Stimulated activated CD4-positive, alpha-beta T cell treated with anti-CD3 and anti-CD28 coated beads, Interleukin-4, amount 100 ng/mL, for 48 hours (primary cell): ENCODE measurements around the gene PIP4K2B.

Source experiments
- DNase-seq, 2 donors: peaks; one replicate each; pipeline ENCODE4 v3.0.0-alpha.2; 2020; ENCODE audit warnings: low read depth in 2 of 2

PIP4K2B gene

DNA sequence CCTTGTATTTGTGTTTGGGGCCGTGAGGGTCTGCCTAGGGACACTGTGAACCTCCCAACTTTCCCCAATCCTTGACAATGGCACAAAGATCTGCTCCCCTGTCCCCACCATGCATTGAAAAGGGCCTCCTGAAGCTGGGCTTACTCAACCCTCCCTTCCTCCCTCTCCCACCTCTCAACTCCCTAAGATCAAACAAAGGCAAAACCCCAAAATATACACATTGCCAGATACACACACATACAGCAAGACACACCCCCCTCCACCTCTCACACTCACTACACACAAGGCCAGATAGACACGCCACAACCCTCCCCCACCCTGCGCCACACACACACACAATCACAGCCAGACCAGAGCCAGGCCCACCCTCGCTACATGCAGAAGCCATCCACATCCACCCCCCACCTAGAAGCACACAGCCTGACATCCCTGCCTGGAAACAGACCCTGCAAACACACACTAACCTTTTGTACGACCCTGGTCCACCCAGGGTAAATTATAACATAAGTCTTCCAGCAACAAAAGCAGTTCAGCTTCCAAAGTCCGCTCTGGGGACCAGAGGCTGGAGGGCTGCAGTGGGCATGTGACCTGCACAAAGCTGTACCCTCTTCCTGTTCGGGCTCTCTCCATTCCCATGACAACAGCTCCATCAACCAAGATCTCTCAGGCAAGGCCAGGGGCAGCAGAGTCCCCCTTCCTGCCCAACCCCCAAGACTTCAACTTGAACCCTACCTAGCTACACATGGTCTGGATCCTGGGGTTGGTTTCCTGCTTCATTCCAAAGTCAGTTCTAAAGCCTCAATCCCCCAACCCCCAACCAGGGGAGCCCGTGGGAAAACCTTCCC, 53.1 kb downstream of the PIP4K2B start:
- DNase-seq = no peak

DNA sequence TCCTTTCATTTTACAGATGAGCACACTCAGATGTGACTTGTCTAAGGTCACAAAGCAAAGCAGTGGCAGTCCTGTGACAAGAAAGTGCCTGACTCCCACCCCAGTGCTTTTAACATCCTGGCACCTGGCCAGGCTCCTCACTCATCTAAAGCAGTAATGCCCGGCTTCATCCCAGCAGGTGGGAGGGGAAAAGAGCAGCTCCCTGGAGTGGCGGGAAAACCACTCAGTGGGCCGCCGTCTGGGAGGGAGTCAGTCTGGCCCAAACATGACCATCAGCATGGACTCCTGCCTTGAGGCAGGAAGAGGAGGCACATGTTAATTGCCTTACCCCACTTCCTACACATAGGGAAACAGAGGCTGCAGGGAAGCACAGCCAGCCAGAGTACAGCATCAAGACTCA, 53.8 kb downstream of the PIP4K2B start:
- DNase-seq = no peak

DNA sequence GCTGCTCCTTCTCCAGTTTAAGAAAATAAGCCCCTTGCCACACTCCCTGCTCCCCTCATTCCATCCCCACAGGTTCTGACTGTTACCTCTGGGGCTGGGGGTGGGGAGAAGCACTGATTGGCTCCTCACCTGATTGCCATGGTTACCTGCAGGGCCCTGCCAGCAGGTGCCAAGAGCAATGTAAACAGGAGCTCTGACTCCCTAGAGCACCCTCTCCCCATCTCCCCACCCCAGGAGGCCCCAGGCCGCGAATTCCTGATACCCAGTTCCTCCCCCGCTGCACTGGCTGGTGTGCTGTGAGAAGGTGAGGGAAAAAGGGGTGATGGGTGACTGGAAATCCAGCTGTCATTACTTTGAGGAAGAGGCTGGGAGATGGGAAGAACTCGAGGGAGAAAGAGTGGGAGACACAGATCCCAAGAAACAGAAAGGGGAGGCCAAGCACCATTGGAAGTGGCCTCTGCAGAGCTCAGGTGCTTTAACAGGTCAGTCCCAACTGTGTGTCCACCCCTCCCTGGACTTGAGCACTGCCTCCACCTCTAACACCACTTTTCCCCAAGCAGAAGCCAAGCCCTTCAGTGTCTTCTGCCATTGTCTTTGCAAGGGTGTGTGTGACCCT, 55.7 kb downstream of the PIP4K2B start:
- no peak for DNase-seq

DNA sequence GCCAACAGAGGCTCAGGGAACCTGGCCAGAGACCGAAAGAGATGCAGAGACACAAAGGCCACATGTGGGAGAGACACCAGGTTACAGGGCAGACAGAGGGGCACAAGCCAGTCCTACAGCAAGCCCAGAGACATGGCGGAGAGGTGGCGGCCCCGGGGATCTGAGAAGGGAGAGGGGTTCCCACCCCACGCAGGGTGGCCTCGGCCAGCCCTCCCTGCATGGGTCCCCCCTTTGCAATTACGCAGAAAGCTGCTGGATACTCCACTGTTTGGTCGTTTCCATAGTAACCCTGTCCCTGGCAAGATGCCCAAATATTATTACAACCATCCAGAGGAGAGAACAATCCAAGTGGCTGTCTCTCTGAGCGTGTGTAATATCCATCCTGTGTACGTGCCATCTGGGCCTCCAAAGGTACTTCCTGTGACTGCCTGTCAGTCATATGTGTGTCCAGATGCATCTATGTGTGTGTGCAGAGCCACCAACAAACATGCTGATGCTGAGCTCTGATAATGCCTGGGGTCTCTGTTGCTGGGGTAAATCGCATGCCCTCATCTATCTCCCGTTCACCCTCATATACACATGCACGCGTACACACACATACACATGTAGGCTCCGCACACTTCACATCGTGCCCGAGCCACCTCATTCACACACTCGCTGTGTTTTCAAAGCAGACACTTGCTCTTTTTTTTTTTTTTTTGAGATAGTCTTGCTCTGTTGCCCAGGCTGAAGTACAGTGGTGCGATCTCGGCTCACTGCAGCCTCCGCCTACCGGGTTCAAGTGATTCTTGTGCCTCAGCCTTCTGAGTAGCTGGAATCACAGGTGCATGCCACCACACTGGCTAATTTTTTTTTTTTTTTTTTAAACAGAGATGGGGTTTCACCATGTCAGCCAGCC, 56.7 kb downstream of the PIP4K2B start:
- DNase-seq = no peak

DNA sequence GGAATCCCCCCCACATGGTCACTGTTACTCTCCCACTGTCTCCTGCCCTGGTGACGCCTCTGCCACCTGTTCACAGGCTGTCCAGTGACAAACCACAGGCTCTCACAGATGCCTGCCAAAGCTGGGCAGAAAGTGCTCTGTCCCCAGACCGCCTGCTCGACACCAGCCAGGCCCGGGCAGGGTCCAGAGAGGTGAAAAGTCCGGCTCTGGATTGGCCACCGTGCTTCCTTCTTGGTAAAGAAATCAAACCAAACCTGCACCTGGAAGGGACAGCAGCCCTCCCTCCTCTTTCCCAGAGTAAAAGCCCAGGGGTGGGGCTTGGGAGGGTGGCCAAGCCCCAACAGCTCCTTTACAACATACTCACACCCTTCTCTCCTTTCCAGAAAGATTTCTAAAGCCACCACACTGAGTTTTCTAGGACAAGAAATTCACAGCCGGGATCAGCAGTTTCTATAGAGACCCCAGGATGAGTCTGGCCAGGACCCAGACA, 57.4 kb downstream of the PIP4K2B start:
- DNase-seq = no peak

DNA sequence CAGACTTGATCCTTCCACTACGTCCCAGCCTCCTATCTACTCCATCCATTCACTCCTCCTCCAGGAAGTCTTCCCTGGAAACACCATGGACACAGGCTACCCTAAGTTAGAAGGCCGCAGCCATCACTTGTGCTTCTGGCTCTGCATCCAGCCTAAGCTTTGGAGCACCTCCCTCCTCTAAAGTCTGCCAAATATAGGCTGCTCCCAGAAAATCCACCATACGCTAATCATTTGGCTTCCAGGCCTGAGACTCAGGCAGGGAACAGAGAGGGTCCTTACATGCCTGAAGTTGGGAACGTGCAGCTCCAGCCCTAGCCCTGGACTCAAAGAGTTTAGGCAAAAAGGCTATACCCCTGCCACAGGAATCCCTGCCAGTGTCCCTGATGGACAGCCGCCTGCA, 57.9 kb downstream of the PIP4K2B start:
- no peak for DNase-seq

DNA sequence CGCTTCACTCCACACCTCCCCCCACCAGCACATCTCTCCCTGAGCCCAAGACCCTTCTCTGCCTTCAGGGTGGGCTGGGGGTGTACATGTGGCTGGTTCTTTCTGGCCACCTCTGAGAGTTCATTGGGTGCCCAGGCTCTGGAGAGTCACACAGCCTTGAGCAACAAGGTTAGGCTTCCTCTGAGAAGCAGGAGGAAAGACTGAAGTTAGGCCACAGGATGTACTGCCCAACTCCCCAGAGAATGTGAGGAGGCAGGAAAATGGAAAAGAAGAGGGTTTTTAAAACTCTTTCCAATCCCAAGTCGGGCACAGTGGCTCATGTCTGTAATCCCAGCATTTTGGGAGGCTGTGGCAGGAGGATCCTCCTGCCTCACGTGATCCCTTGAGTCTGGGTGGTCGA, 58.5 kb downstream of the PIP4K2B start:
- no peak for DNase-seq

DNA sequence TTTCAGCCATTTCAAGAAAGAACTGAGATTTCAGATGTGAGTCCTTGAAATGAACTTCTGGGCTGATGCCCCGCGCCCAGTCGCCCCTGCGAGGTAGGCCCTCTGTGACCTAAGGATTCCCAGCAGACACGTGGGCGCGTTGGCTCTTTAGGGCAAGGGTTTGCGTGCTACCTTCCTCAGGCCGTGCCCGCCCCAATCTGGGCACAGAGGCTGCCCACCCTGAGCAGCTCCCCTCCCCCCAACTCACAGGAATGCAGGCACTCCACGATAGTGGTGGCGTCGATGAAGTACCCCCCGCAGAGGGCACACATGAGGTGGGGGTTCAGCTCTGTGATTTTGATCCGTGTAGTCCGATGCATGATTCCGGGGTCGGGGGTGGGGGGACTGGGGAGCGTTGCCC, 59.3 kb downstream of the PIP4K2B start:
- no peak for DNase-seq

DNA sequence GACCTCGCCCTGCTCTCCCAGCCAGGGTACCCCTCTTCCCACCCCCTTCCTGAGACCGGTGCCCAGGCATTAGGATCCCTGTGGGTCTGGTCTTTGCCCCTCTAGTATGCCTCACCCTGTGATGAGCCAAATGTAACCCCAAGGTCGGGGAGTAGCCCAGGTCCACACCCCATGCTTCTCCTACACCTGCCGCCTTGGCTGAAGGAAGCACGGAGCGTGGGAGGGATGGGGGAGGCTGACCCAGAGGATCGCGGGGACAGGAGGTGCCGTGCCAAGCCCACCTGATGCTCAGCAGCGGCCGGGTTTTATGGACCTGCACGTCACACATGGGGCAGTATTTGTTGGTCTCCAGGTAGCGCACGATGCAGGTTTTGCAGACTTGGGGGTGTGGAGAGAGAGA, 60.1 kb downstream of the PIP4K2B start:
- no peak for DNase-seq

DNA sequence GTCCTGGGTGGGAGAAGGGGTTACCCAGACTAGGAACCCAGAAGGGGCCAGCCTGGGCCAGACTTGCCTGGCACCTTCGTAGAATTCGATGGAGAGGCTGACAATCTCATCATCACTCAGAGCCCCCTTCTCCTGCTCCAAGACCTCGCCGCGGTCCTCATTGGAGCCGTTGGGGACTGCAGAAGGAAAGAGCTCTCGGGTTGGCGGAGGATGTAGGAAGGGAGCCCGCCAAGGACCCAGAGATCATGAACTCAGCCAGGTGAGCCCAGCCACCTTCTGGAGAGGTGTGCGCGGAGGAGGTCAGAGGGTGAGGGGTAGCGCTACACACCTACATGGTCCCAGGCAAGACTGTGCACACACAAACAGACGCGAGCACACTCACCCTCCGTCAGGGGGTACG, 60.7 kb downstream of the PIP4K2B start:
- DNase-seq = no peak

DNA sequence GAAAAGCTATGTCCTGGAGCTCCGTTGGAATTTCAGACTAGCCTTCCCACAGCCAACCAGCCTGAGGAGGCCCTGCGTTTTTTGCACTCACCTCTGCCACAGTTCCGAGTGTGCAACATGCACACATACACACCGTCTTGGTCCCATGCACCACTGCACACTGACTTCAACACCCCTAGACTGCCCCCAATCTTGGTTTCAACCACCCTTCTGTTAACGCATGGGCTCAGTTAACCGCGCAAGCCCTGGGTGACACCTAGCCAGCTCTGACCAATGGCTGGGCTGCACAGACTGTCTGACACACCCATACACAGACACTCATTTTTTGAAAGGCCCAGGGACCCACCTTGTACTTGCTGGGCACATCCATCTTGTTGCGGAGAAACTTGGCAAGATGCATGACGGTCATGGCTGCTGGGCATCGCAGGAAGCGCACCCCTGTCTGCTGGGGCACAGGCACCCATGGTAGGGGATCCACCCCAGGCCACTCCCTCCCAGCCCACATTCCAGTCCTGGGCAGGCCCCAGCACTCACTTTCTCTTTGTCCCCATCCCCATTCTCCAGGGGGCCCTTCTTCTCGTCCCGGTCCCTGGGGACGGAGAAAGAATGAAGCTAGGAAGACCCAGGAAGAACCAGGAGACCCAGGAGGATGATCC, 61.2 kb downstream of the PIP4K2B start:
- no peak for DNase-seq

DNA sequence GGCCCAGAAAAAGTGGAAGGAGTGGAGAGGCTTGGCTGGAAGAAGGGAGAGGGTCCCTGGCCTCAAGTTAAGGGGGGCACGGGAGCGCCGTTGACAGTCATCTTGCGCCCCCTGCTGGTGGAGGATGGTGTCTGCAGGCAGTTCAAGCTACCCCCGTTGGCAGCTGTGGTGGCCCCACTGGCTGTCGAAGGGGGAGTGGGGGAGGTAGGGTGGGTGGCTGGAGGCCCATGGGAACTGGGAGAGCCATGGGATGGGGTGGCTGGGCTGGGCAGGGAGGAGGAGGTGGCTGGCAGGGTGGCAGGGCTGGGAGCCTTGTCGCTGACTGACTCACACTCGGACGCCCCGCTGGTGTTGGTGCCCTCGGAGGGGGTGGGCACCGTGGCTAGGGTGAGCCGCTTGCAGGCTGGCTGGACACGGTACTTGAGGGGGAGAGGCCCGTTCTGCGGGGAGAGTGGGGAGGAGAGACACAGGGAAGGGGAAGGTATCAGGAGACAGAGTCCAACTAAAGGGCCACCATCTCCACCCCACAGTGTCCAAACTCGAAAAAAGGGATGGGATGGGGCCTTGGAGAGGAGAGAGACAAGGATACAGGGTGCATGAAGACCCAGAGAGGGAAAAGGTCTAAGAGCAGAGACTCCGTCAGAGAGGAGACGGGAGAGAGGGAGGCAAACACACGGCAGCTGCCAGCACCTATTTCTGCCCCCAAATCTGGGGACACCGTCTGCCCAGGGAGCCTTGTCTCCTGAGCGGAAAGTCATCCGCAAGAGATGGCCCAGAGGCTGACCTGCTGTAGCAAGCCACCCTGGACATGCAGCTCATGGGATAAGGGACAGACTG, 64.0 kb downstream of the PIP4K2B start:
- DNase-seq = peak; percentile 60 to 75

DNA sequence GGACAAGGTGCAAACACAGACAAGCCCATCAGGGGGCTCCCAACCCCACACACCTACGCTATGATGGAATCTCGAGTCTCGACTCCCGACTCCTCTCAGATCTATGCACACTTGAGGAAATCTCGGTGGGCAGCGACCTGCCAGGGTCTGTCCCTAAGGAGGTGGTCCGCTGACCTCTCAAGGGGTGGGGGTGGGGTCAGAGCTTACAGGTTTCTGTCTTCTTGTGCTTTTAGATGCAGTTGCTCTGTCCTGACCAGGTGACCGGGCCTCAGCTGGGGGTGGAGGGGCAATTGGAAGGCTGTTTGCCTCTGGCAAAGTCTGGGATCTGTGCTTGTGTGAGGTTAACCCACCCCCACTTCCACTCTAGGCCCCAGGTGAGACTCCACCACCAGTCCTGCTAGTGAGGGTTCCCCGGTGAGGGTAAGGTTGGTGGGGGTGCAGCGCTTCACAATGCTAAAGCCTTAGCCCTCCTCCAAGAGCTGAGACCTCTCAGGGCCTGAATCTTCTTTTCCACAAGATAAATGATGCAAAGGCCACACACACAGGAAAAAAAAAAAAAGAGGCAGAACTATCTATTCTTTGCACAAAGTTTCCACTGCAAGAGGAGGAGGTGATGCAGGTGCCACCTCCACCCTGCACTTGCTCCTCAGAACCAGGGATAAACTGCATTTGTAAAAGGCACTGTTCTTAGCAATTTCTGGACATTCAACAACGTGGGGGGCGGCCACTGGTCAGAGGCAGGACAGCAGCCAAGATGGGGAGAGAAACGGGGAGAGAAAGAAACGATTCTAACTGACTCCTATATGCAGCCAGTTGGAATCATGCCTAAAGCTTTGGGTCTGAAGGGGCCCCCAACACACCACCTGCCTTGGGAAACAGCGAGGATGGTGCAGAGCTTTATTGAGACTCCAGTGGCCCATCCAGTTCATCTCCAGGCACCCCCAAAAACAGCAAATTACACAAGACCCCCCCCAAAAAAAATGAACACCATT, 65.1 kb downstream of the PIP4K2B start:
- no peak for DNase-seq

DNA sequence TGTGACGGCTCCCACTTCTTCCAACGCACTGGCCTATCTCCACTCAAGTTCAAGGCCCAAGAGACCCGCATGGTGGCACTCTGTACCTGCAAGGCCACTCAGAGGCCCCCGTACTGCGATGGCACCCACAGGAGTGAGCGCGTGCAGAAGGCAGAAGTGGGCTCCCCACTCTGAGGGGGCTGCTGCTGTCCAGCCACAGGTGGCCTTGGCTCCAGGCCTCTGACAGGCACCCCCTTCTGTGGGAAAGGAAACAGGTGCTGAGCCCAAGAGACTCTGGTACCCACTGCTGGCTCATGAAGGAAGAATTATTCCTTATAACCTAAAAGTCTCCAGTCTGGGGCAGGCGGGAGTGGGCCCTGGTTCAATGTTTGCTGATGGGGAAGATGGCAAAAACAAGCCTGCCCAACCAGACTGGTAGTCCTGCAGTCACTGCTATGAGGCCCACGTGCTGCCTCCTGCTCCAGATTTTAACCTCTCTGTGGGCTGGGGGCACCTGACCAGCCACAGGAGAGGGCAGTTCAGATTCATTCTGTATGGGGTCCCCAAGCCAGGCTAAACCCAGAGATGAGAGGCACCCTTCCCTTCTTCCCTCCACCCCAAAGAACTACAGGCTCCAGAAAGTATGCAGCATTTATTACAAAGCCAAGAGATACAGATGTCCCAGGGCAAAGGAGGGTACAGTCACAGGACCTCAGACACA, 65.9 kb downstream of the PIP4K2B start:
- no peak for DNase-seq

DNA sequence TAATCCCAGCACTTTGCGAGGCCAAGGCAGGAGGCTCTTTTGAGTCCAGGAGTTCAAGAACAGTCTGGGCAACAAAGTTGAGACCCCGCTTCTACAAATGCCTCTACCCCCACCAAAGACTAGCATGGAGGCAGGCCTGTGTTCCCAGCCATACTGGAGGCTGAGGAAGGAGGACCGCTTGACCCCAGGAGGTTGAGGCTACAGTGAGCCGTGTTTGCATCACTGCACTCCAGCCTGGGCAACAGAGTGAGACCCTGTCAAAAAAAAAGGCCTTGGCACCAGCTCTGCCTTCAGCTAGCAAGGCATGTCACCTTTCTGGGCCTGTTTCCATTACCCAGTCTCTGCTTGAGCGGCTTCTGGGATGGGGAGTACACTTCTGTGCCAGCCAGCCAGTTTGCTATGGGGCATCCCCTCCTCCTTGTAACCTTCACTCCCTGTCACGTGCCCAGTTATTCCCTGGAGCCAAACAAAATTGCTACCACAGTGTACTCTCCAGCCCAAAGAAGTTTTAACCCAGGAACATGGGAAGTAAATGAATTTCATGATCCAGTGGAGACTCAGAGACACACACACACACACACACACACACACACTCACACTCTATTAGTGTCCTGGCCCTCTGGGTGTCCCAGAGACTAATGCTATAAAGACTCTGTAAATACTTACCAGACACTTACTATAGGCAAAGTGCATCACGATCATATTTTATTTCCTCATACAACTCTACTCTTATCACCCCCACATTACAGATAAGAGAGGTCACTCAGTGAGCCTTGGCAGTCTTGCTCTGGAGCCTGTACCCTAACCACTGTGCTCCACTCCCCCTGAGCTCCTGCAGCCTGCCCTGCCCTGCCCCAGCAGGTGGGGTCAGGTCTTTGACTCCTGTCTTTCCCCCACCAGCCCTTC, 66.7 kb downstream of the PIP4K2B start:
- DNase-seq = no peak

DNA sequence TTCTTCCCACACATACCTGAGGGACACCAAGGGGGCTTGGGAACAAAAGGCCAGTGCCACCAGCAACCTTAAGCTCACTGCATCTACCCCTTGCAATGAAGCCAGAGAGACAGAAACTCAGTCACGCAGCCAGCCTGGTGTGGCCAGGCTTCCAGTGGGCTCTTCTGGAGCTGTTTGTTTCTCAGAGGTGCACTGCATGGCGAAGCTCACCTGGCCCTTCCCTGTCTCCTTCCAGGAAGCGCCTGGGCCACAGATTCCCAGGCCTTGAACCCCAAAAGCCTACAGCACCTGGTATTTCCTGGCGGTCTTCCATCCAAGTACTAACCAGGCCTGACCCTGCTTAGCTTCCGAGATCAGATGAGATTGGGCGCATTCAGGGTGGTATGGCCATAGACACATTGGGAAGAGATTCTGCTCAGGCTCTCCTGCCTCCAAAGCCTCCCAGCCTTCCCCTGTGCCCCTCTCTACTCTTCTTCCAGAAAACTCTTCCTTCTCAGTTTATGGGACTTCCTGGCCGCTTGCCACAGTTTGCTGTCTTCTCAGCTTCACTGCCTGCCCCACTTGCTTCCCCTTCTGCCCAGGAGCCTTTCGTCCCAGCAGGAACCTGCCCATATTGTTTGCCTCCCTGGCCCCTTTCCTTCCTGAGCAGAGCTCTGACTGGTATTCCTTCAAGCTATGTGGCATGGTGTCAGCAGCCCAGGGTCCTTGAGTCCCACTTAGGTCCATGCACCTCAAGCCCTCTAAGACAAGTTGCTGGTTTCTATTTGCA, 67.6 kb downstream of the PIP4K2B start:
- no peak for DNase-seq
